ENCODE measurements around the gene GAK. TPM values are rescaled to one million over a fixed set of nuclear protein-coding genes. Genes with fewer than 3 reads are reported as not detected.

Gene GAK
- total and polyA plus RNA-seq, 4 donors = 27.4 to 69.7 (median 47.0) TPM

GRCh38 chr4:960140-960635, 28.1 kb upstream of the GAK start:
- no peak overlapping the region for H3K4me3 ChIP-seq (ENCODE audit: low read depth in 1 of 3, low read length in 3 of 3)
- H3K9me3 ChIP-seq (ENCODE audit: control insufficient read depth in 4 of 4, low read length in 3 of 4) = no peaks in the 10 kb centered on the region
- no peak for TF ChIP-seq TAF1 (conservative IDR thresholded peaks at IDR 0.05)
- TF ChIP-seq NR2F2 (IDR thresholded peaks at IDR 0.05) = no peak
- no peak for TF ChIP-seq ZBTB33 (IDR thresholded peaks at IDR 0.05)
- TF ChIP-seq REST (IDR thresholded peaks at IDR 0.05) = no peak
- TF ChIP-seq SP1 (IDR thresholded peaks at IDR 0.05) = no peak
- TF ChIP-seq HNF4A (conservative IDR thresholded peaks at IDR 0.05) = no peak
- no peak for TF ChIP-seq GABPA (IDR thresholded peaks at IDR 0.05 in 1 of 2, conservative IDR thresholded peaks at IDR 0.05 in 1 of 2)
- no peak for TF ChIP-seq JUND (IDR thresholded peaks at IDR 0.05)
- no peak for TF ChIP-seq MAX (IDR thresholded peaks at IDR 0.05)
- no peak for TF ChIP-seq FOXA1 (IDR thresholded peaks at IDR 0.05)
- no peak for TF ChIP-seq RXRA (IDR thresholded peaks at IDR 0.05)
- TF ChIP-seq FOXA2 (IDR thresholded peaks at IDR 0.05) = no peak
- no peak for TF ChIP-seq ATF3 (IDR thresholded peaks at IDR 0.05)
- no peak for TF ChIP-seq EGR1 (IDR thresholded peaks at IDR 0.05; ENCODE audit: low read depth in 2 of 2)
- no peaks in the 10 kb centered on the region for H3K4me1 ChIP-seq (ENCODE audit: control insufficient read depth in 4 of 4, insufficient read depth in 4 of 4, low read length in 3 of 4)
- WGBS = 94% methylated on average over 16 of the region's 16 CpGs
- DNase-seq (ENCODE audit: low spot score) = no peak
- no peaks in the 10 kb centered on the region for H3K27me3 ChIP-seq (ENCODE audit: control insufficient read depth in 4 of 4, insufficient read depth in 4 of 4, low read length in 3 of 4)
- no peak overlapping the region for H3K9ac ChIP-seq (ENCODE audit: low read depth in 1 of 2, low read length in 2 of 2)
- H3K27ac ChIP-seq (ENCODE audit: low read depth in 1 of 2, low read length in 2 of 2) = no peak overlapping the region
- peaks cover 0 to 21% (median 2%) of the 10 kb centered on the region in 4 donors for H3K36me3 ChIP-seq (ENCODE audit: control insufficient read depth in 4 of 4, insufficient read depth in 3 of 4, low read depth in 1 of 4, low read length in 3 of 4)

GRCh38 chr4:959338-960139, 27.4 kb upstream of the GAK start:
- Histone ChIP-seq H3K27ac (ENCODE audit: low read depth in 1 of 2, low read length in 2 of 2) (no peak overlapping the region), H3K9me3 (ENCODE audit: control insufficient read depth in 4 of 4, low read length in 3 of 4) (no peaks in the 10 kb centered on the region), H3K4me1 (ENCODE audit: control insufficient read depth in 4 of 4, insufficient read depth in 4 of 4, low read length in 3 of 4) (no peaks in the 10 kb centered on the region), H3K9ac (ENCODE audit: low read depth in 1 of 2, low read length in 2 of 2) (no peak overlapping the region), H3K27me3 (ENCODE audit: control insufficient read depth in 4 of 4, insufficient read depth in 4 of 4, low read length in 3 of 4) (no peaks in the 10 kb centered on the region), H3K36me3 (ENCODE audit: control insufficient read depth in 4 of 4, insufficient read depth in 3 of 4, low read depth in 1 of 4, low read length in 3 of 4) (peaks cover 2 to 24% (median 2%) of the 10 kb centered on the region in 4 donors), H3K4me3 (ENCODE audit: low read depth in 1 of 3, low read length in 3 of 3) (no peak overlapping the region)
- DNase-seq (ENCODE audit: low spot score) = no peak
- 91% methylated on average over 24 of the region's 24 CpGs for WGBS
- TF ChIP-seq GABPA (IDR thresholded peaks at IDR 0.05 in 1 of 2, conservative IDR thresholded peaks at IDR 0.05 in 1 of 2) = no peak
- TF ChIP-seq RXRA (IDR thresholded peaks at IDR 0.05) = no peak
- TF ChIP-seq REST (IDR thresholded peaks at IDR 0.05) = no peak
- no peak for TF ChIP-seq ZBTB33 (IDR thresholded peaks at IDR 0.05)
- no peak for TF ChIP-seq TAF1 (conservative IDR thresholded peaks at IDR 0.05)
- no peak for TF ChIP-seq MAX (IDR thresholded peaks at IDR 0.05)
- TF ChIP-seq HNF4G (IDR thresholded peaks at IDR 0.05) = no peak
- no peak for TF ChIP-seq NR2F2 (IDR thresholded peaks at IDR 0.05)
- no peak for TF ChIP-seq YY1 (IDR thresholded peaks at IDR 0.05)
- TF ChIP-seq ATF3 (IDR thresholded peaks at IDR 0.05) = no peak
- no peak for TF ChIP-seq HNF4A (conservative IDR thresholded peaks at IDR 0.05)
- TF ChIP-seq SP1 (IDR thresholded peaks at IDR 0.05) = no peak
